PC-3 (cell line): ENCODE results near the gene TSPEAR. TPM values are rescaled to one million over a fixed set of nuclear protein-coding genes. Genes with fewer than 3 reads are reported as not detected.

Source experiments
- ATAC-seq: fragments of 200-7000 bp; cut with Tn5 transposase; 2 replicates; pipeline ENCODE4 v1.9.1; 2020; ENCODE audit warnings: mild to moderate bottlenecking, moderate library complexity
- BruUV-seq: library from RNA; stranded (reverse); fragments of 400-500 nt; replicated peaks from 2 replicates; lab custom pipeline; 2021; lab: Mats Ljungman, UMichigan
- CTCF ChIA-PET: fragments of 300-600 bp; sonication (Branson Sonifier 250); formaldehyde crosslinking; loops from one replicate; lab custom pipeline; 2022; ENCODE audit warnings: antibody characterized with exemption; lab: Charles Lee
- POLR2A ChIA-PET: fragments of 300-600 bp; sonication (Branson Sonifier 250); formaldehyde crosslinking; loops from one replicate; lab custom pipeline; 2022; ENCODE audit warnings: antibody characterized with exemption; ENCODE audit not compliant: unreplicated experiment; lab: Charles Lee
- DNase-seq: peaks from one replicate; pipeline ENCODE4 v3.0.0-alpha.2; 2015
- H2AFZ ChIP-seq: fragments of 300-600 bp; sonication (generic); 2 replicates; pipeline ENCODE4 v1.6.0; 2016; ENCODE audit warnings: antibody characterized with exemption, low read length
- H3F3A ChIP-seq: fragments of 300-600 bp; sonication (generic); one replicate; pipeline ENCODE4 v1.6.0; 2017; ENCODE audit warnings: antibody characterized with exemption, low read length, control low read depth, mild to moderate bottlenecking; ENCODE audit not compliant: unreplicated experiment
- H3K27ac ChIP-seq: fragments of 300-600 bp; sonication (generic); 2 replicates; pipeline ENCODE4 v1.5.1; 2016; ENCODE audit warnings: mild to moderate bottlenecking, low read length
- H3K27me3 ChIP-seq: fragments of 300-600 bp; sonication (generic); 2 replicates; pipeline ENCODE4 v1.6.1; 2016; ENCODE audit warnings: low read length, mixed read lengths
- H3K36me3 ChIP-seq: fragments of 300-600 bp; sonication (generic); 2 replicates; pipeline ENCODE4 v1.6.1; 2016; ENCODE audit warnings: low read depth, mixed run types, low read length, mixed read lengths
- H3K4me1 ChIP-seq: fragments of 300-600 bp; sonication (generic); 2 replicates; pipeline ENCODE4 v1.5.1; 2016; ENCODE audit warnings: low read length; ENCODE audit not compliant: insufficient read depth
- H3K4me2 ChIP-seq: fragments of 300-600 bp; sonication (generic); 2 replicates; pipeline ENCODE4 v1.6.0; 2016; ENCODE audit warnings: low read length
- H3K4me3 ChIP-seq: fragments of 300-600 bp; sonication (generic); 2 replicates; pipeline ENCODE4 v1.5.1; 2016; ENCODE audit warnings: mild to moderate bottlenecking, low read length, mixed read lengths
- H3K79me2 ChIP-seq: fragments of 300-600 bp; sonication (generic); 2 replicates; pipeline ENCODE4 v1.6.1; 2017; ENCODE audit warnings: low read length, mixed read lengths
- H3K9ac ChIP-seq: fragments of 300-600 bp; sonication (generic); 2 replicates; pipeline ENCODE4 v1.6.0; 2016; ENCODE audit warnings: mild to moderate bottlenecking, low read length
- H3K9me2 ChIP-seq: fragments of 300-600 bp; sonication (generic); replicated peaks from 2 replicates; pipeline ENCODE4 v1.6.1; 2016; ENCODE audit warnings: mixed run types, low read length, mixed read lengths
- H3K9me3 ChIP-seq: fragments of 300-600 bp; sonication (generic); 2 replicates; pipeline ENCODE4 v1.6.1; 2016; ENCODE audit warnings: low read length, mixed read lengths
- H4K20me1 ChIP-seq: fragments of 300-600 bp; sonication (generic); 2 replicates; pipeline ENCODE4 v1.6.1; 2016; ENCODE audit warnings: low read length, mixed read lengths
- EZH2 ChIP-seq: fragments of 300-600 bp; sonication (generic); IDR thresholded peaks from one replicate; pipeline ENCODE4 v1.6.1; 2017; ENCODE audit warnings: antibody characterized with exemption, mild to moderate bottlenecking, low read length; ENCODE audit not compliant: unreplicated experiment
- EZH2phosphoT487 ChIP-seq: fragments of 300-600 bp; sonication (generic); IDR thresholded peaks from 2 replicates; pipeline ENCODE4 v1.6.1; 2018; ENCODE audit warnings: mild to moderate bottlenecking, antibody characterized with exemption, low read length, borderline replicate concordance
- intact Hi-C: fragments of 100-400 bp; cut with micrococcal nuclease; formaldehyde crosslinking; loops from 2 replicates; pipeline ENCODE4 v1.9.0; 2023
- total RNA-seq: library from RNA; depleted of rRNA; stranded (reverse); fragments of >200 nt; gene quantifications from 2 replicates; pipeline ENCODE4 v1.2.3, GENCODE V29; 2014
- TF ChIP-seq, protein P1 (sequence below): fragments of 300-600 bp; sonication (generic); conservative IDR thresholded peaks from 2 replicates; pipeline ENCODE4 v1.5.1; 2017; ENCODE audit warnings: antibody characterized with exemption, low read depth, mild to moderate bottlenecking, low read length

The TSPEAR gene
- total RNA-seq, 1 experiment from 2014 or later: 2.1 TPM

DNA sequence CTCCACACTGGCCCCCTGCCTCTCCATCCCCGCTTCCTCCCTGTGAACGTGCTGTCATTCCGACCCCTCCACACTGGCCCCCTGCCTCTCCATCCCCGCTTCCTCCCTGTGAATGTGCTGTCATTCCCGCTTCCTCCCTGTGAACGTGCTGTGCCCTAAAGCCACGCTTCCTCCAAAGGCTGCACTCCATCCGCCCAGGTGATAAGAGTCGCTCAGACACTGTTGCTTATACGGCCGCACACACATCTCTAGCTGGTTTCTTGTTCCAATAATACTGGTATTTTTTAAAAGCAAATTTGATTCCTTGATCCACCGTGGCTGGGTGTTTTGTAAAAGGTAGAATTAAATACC is 39.3 kb upstream of the TSPEAR start:
- Histone ChIP-seq H4K20me1 (no peaks in the 10 kb centered on the region), H3K27ac (no peak overlapping the region), H2AFZ (no peak overlapping the region), H3K4me3 (no peak overlapping the region; the same call in 1 of the 2 replicates), H3K4me1 (peaks cover 41% of the 10 kb centered on the region), H3K9ac (no peak overlapping the region), H3F3A (no peaks in the 10 kb centered on the region), H3K9me2 (no peaks in the 10 kb centered on the region), H3K4me2 (peak overlapping the region; percentile 61; the same call in 1 of the 2 replicates), H3K79me2 (peaks cover 22% of the 10 kb centered on the region), H3K36me3 (no peaks in the 10 kb centered on the region), H3K27me3 (no peaks in the 10 kb centered on the region), H3K9me3 (no peaks in the 10 kb centered on the region)
- ChIA-PET CTCF (no interaction called here), POLR2A (no interaction called here)
- TF ChIP-seq EZH2phosphoT487: no peak
- TF ChIP-seq EZH2: no peak
- TF ChIP-seq, protein P1, sequence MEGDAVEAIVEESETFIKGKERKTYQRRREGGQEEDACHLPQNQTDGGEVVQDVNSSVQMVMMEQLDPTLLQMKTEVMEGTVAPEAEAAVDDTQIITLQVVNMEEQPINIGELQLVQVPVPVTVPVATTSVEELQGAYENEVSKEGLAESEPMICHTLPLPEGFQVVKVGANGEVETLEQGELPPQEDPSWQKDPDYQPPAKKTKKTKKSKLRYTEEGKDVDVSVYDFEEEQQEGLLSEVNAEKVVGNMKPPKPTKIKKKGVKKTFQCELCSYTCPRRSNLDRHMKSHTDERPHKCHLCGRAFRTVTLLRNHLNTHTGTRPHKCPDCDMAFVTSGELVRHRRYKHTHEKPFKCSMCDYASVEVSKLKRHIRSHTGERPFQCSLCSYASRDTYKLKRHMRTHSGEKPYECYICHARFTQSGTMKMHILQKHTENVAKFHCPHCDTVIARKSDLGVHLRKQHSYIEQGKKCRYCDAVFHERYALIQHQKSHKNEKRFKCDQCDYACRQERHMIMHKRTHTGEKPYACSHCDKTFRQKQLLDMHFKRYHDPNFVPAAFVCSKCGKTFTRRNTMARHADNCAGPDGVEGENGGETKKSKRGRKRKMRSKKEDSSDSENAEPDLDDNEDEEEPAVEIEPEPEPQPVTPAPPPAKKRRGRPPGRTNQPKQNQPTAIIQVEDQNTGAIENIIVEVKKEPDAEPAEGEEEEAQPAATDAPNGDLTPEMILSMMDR: no peak
- BruUV-seq: no TSS peak
- intact Hi-C loops: no loop called here
- ATAC-seq (no peak), DNase-seq (no peak)

DNA sequence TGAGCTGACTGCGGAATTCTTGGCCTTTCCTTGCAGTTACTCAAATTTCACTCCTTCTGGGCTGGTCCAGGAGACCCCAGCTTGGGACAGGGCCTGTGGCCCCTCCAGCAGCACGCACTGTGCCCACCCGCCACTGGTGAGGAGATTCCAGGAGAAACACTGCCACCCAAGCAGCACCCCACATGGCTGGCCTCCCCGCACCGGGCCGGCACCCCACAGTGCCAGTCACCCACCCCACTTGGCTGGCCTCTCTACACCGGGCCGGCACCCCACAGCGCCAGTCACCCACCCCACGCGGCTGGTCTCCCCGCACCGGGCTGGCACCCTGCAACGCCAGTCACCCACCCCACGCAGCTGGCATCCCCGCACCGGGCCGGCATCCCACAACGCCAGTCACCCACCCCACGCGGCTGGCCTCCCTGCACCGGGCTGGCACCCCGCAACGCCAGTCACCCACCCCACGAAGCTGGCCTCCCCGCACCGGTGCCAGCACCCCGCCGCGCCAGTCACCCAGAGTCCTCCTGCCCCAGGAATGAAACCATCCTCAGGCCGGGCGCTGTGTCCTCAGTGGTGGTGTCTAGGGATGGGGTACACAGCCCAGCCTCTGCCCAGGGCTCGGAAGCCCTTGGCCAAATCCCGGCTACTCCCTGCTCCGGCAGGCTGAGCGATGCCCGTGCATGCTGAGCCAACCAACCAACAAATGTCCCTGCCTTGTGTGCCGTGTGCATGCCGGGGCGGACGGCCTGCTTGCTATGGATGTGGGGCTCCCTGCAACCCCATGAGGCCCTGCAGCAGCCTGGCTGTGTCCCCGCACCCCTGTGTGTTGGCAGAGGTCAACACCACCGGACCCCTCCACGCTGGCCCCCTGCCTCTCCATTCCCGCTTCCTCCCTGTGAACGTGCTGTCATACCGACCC is 38.6 kb upstream of the TSPEAR start:
- H4K20me1 ChIP-seq: no peaks in the 10 kb centered on the region
- ATAC-seq: no peak
- no peaks in the 10 kb centered on the region for H3K9me3 ChIP-seq
- intact Hi-C loops: no loop called here
- H3K27me3 ChIP-seq: no peaks in the 10 kb centered on the region
- peaks cover 22% of the 10 kb centered on the region for H3K79me2 ChIP-seq
- ChIA-PET POLR2A (no interaction called here), CTCF (no interaction called here)
- no peak for TF ChIP-seq EZH2
- TF ChIP-seq EZH2phosphoT487: no peak
- TF ChIP-seq, protein P1: no peak
- no peak overlapping the region for H3K9ac ChIP-seq
- peak overlapping the region; percentile 61; the same call in 1 of the 2 replicates for H3K4me2 ChIP-seq
- H3K27ac ChIP-seq: no peak overlapping the region
- DNase-seq: no peak
- BruUV-seq: no TSS peak
- no peaks in the 10 kb centered on the region for H3F3A ChIP-seq
- H3K4me1 ChIP-seq: peaks cover 38% of the 10 kb centered on the region
- H3K9me2 ChIP-seq: no peaks in the 10 kb centered on the region
- no peak overlapping the region for H2AFZ ChIP-seq
- H3K4me3 ChIP-seq: no peak overlapping the region
- H3K36me3 ChIP-seq: no peaks in the 10 kb centered on the region
